Activated CD4-positive, alpha-beta T cell treated with anti-CD3 and anti-CD28 coated beads for 48 hours (primary cell): ENCODE data around the gene CFAP65.
A peak's percentile ranks its signal among the peaks of the same experiment; 100 is the strongest.

Experiments
- DNase-seq: peaks from one replicate; pipeline ENCODE4 v3.0.0-alpha.2; 2020

The CFAP65 gene

DNA sequence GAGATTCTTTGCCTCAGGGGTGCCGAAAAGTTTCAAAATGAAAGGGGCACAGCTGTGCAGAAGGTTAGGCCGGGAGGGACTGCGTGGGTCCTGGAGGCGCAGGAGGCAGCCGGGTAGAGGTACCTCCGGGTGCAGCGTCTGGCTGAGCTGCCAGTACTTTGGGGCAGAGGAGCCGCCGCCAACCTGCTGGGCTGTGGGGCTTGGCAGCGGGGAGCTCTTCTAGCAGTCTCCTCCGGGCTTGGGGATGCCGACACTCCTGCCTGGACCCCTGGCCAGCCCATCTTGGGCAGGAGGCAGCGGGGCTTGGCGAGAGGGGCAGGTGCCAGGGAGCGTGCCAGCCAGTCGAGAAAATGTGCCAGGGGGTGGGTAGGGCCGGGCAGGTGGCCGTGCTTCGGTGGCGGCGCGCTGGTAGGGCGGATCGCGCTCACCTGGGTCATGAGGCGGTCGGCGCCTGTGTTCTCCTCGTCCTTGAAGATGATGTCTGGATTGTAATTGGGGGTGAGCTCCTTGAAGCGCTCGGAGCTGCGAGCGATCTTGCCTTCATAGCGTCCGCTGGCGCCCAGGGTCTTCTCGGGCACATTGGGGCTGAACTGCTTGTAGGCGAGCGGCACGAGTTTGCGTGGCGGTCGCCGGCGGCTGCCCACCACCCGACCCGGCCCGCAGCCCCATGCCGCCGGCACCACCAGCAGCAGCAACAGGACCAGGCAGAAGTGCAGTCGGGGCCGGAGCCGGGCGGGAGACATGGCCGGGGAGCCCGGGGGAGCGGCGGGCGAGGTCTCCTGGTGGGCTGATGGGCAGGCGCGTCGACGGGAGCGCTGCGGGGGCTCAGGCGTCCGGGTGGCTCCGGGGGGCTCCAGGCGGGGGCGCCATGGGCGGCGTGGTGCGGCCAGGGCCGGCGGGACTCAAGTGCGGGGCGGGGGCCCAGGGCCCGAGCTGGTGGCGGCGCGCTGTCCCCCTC, 18.7 kb upstream of the CFAP65 start:
- peak; percentile 34 for DNase-seq

GRCh38 chr2:219059375-219059724, 18.0 kb upstream of the CFAP65 start:
- no peak for DNase-seq

- peak; percentile 13 for DNase-seq
Observed at GRCh38 chr2:219058541-219059374, 17.4 kb upstream of the CFAP65 start.

DNA sequence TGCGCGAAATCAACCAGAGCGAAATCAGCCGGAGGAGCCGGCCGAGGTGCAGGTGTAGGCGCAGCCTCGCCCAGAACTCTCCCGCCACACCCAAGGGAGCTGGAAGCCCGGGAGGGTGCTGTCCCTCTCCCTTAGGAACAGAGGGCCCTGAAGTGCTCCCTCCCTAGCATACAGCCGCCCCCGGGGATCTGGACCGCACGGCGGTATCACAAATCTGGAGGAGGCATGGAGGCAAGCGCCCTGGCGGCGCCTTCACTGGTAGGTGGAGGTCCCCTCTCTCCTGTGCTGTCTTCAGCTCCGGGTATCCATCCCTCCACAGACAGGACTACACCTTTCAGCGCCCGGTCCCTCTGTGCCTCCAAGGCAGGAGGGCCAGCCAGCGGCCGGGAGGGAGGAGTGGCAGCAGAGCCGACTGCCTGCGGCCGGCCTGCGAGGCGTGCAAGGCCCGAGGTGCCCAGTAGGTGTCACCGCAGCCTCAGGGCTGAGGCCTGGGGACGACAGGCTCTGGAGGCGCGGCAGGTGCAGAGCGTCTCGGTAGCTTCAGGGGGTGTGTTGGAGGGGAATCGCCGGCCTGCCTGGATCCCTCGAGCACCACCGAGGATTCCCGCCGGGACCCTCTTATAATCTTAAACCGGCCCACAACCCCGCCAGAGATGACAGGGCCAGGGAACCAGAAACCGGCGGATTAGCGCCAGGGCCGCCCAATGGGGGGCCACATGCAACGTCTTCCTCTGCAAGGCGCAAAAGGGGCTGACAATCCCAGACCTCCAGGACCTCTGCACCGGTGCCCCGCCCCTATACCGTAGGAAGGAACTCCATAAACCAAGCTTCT, 16.6 kb upstream of the CFAP65 start:
- peak; percentile 87 for DNase-seq

DNA sequence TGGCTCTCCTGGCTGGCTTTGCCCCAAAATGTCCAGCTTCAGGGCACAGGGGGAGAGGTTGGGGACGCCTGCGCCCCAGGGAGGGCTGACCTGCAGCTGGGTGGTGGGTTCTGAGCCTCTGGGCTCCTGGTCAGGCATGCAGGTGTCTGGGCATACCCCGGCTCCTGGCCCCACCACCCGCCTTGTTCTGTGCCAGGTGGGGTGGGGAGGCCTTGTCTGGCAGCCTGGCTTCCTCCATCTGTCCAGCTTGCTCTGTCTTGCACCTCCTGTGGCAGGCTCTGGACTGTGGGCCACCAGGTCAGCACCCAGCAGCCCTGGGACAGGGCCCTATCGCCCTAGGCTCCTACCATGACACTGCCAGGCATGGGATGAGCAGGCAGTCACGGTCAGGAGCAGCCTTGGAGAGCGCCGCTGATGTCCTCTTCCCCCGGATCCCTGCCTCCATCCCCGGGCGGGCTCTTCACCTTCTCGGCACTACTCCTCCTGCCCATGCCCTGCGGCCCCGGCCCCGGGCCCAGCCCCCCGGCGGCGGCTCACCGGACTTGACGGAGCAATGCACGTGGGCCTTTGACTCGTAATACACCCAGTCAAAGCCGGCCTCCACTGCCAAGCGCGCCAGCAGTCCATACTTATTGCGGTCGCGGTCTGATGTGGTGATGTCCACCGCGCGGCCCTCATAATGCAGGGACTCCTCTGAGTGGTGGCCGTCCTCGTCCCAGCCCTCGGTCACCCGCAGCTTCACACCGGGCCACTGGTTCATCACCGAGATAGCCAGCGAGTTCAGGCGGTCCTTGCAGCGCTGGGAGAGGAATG, 15.8 kb upstream of the CFAP65 start:
- no peak for DNase-seq

- no peak for DNase-seq
Observed at GRCh38 chr2:219056176-219056895, 15.0 kb upstream of the CFAP65 start.

- no peak for DNase-seq
Observed at GRCh38 chr2:219054956-219055903, 13.9 kb upstream of the CFAP65 start.

- no peak for DNase-seq
Observed at GRCh38 chr2:219049282-219049681, 8.0 kb upstream of the CFAP65 start.

GRCh38 chr2:219045937-219046550, 4.7 kb upstream of the CFAP65 start:
- DNase-seq = peak; percentile 38

GRCh38 chr2:219042750-219043149, 1.4 kb upstream of the CFAP65 start:
- no peak for DNase-seq

DNA sequence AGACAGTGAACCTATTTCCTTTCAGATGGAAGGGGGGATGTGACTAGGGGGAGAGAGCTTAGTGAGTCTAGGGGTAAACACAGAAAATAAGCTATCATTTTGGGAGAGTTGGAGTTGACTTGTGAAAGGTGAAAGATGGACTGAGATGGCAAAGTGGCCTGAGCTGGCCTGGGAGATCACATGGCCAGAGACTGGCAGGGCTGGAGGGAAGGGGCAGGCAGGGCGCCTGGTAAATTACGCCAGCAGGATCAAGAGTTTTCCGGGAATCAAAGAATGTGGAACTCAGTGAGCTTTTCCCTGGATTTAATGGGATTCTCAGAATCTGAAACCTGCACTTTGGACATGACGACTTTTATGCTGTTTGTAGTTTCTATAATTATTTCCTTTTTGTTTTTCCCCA, 841 bp upstream of the CFAP65 start:
- no peak for DNase-seq

DNA sequence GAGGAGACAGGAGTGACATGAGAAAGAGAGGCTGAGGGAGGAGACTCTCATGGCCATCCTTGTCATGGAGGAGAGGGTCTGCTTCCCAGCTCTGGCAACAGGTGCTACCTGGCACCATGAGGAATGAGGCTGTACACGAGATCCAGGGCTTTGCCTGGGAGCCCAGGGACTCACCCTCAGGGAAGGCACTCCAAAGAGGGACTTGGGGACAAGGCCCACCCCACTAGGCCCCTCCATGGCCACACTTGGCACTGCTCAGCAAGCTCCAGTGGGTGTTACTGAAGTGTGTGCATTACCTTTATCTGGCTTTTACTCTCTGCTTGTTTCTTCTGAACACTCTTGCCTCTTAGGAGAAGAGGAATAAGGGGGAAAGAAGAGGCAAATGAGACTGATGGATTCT, 2.7 kb downstream of the CFAP65 start:
- no peak for DNase-seq

DNA sequence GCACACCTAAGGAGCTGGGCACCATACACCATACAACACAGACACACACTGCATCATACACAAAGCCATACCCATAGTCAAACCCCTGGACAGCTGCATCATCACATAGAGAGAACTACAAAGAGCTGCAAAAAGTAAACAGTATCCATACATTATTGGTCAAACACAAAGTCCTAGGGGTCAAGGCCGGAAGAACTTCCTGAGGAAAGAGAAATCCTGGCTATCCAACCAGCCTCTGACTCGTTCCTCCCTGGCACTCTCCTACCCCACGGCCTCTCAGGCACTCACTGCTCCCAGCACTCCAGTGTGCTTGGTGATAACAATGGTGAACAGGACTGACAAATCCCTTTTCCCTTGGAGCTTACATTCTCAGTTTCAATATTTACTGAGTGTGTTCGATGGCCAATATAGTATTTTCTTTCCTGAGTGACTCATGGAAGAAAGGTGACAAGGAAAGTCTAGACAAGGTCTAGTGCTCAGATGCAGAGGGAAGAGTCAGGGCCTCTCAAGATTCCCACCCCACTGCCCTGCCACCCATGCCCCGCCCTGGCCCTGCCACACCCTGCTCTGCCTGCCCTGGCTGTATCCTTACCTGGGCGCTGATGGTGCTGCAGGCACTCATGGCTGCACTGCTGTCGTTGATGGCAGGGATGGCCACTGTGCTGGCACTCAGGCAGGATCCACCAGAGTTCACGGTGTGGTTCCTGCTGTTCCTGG, 3.4 kb downstream of the CFAP65 start:
- no peak for DNase-seq

DNA sequence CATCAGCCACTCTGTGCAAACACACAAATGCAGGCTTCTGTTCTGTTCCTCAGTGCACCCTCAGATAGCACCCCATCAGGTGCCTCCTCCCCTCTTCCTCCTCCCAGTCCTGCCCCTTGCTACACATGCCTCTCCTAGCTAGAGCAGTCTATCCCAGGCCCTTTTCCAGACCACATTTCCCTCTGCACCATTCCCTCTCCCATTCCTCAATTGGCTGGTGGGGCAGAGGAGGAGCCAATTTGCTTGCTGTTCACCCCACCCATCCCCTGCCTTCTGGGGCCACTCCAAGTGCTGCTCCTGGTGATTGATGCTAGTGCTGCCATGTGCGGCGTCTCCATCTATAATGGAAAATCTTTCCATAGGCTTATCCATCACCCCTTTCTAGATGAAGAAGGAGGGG, 5.4 kb downstream of the CFAP65 start:
- no peak for DNase-seq

DNA sequence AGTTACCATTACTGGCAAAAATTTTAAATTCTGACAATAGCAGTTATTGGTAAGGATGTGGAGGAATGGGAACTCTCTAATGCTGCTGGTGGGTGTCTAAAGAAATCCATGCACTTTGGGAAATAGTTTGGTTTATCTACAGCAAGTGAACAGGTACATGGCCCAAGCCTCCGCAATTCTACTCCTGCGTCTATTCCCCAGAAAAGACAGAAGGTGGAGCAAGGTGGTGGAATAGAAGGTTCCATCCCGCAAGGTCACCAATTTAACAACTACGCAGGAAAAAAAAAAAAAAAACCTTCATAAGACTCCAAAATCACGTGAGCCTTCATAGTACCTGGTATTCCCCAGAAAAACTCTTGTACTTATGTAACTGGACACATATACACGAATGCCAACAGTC, 6.5 kb downstream of the CFAP65 start:
- DNase-seq = no peak

- no peak for DNase-seq
Observed at GRCh38 chr2:219032051-219032745, 9.1 kb downstream of the CFAP65 start.

GRCh38 chr2:219031005-219031738, 10.1 kb downstream of the CFAP65 start:
- no peak for DNase-seq
